ENCODE measurements around the gene NUDT1.
"Not testable (repeated sequence)": the region's sequence is repeated elsewhere in the genome, so short reads cannot be mapped to it uniquely, and the experiment has no call there.

The NUDT1 gene

GRCh38 chr7:2259480-2259879 is 17.5 kb downstream of the NUDT1 start:
- no peak for DNase-seq (ENCODE audit: low read depth, low spot score)
- H3K27ac ChIP-seq, result no peak overlapping the region

GRCh38 chr7:2260820-2261219 is 18.8 kb downstream of the NUDT1 start:
- no peak overlapping the region for H3K27ac ChIP-seq
- DNase-seq (ENCODE audit: low read depth, low spot score), result peak; percentile 37

GRCh38 chr7:2261611-2262010 is 19.6 kb downstream of the NUDT1 start:
- no peak overlapping the region for H3K27ac ChIP-seq
- no peak for DNase-seq (ENCODE audit: low read depth, low spot score)

GRCh38 chr7:2263176-2263575 is 21.1 kb downstream of the NUDT1 start:
- no peak overlapping the region for H3K27ac ChIP-seq
- no peak for DNase-seq (ENCODE audit: low read depth, low spot score)

- H3K27ac ChIP-seq, result no peak overlapping the region
- no peak for DNase-seq (ENCODE audit: low read depth, low spot score)
Measured at GRCh38 chr7:2264158-2264557, 22.1 kb downstream of the NUDT1 start.

GRCh38 chr7:2266911-2267310 is 24.9 kb downstream of the NUDT1 start:
- no peak overlapping the region for H3K27ac ChIP-seq
- no peak for DNase-seq (ENCODE audit: low read depth, low spot score)

- not testable (repeated sequence) for DNase-seq (ENCODE audit: low read depth, low spot score)
- peak overlapping the region; percentile 17 for H3K27ac ChIP-seq
Measured at GRCh38 chr7:2269089-2269990, 27.3 kb downstream of the NUDT1 start.

GRCh38 chr7:2269991-2270460 is 28.0 kb downstream of the NUDT1 start:
- peak overlapping the region; percentile 17 for H3K27ac ChIP-seq
- no peak for DNase-seq (ENCODE audit: low read depth, low spot score)

GRCh38 chr7:2270495-2270894 is 28.5 kb downstream of the NUDT1 start:
- DNase-seq (ENCODE audit: low read depth, low spot score), result no peak
- no peak overlapping the region for H3K27ac ChIP-seq

GRCh38 chr7:2271273-2272026 is 29.4 kb downstream of the NUDT1 start:
- H3K27ac ChIP-seq, result no peak overlapping the region

GRCh38 chr7:2272031-2272430 is 30.0 kb downstream of the NUDT1 start:
- DNase-seq (ENCODE audit: low read depth, low spot score), result no peak
- H3K27ac ChIP-seq, result no peak overlapping the region

More at GRCh38 chr7:2271273-2272026, 29.4 kb downstream of the NUDT1 start:
- no peak for DNase-seq (ENCODE audit: low read depth, low spot score)

GRCh38 chr7:2273866-2274265 is 31.8 kb downstream of the NUDT1 start:
- H3K27ac ChIP-seq, result no peak overlapping the region
- no peak for DNase-seq (ENCODE audit: low read depth, low spot score)

- no peak overlapping the region for H3K27ac ChIP-seq
- DNase-seq (ENCODE audit: low read depth, low spot score), result no peak
Measured at GRCh38 chr7:2274666-2275065, 32.6 kb downstream of the NUDT1 start.

- DNase-seq (ENCODE audit: low read depth, low spot score), result no peak
- no peak overlapping the region for H3K27ac ChIP-seq
Measured at GRCh38 chr7:2275101-2275500, 33.1 kb downstream of the NUDT1 start.

GRCh38 chr7:2276107-2276506 is 34.1 kb downstream of the NUDT1 start:
- H3K27ac ChIP-seq, result no peak overlapping the region
- DNase-seq (ENCODE audit: low read depth, low spot score), result no peak

- DNase-seq (ENCODE audit: low read depth, low spot score), result no peak
- no peak overlapping the region for H3K27ac ChIP-seq
Measured at GRCh38 chr7:2278026-2278425, 36.0 kb downstream of the NUDT1 start.

- H3K27ac ChIP-seq, result no peak overlapping the region
- no peak for DNase-seq (ENCODE audit: low read depth, low spot score)
Measured at GRCh38 chr7:2279896-2280295, 37.9 kb downstream of the NUDT1 start.

- no peak overlapping the region for H3K27ac ChIP-seq
- no peak for DNase-seq (ENCODE audit: low read depth, low spot score)
Measured at GRCh38 chr7:2280424-2280823, 38.4 kb downstream of the NUDT1 start.

- DNase-seq (ENCODE audit: low read depth, low spot score), result no peak
Measured at GRCh38 chr7:2281541-2281940, 39.5 kb downstream of the NUDT1 start.

GRCh38 chr7:2282185-2282751 is 40.2 kb downstream of the NUDT1 start:
- no peak for DNase-seq (ENCODE audit: low read depth, low spot score)
- no peak overlapping the region for H3K27ac ChIP-seq

More at GRCh38 chr7:2281541-2281940, 39.5 kb downstream of the NUDT1 start:
- H3K27ac ChIP-seq, result no peak overlapping the region

- no peak overlapping the region for H3K27ac ChIP-seq
Measured at GRCh38 chr7:2283074-2283473, 41.0 kb downstream of the NUDT1 start.

More at GRCh38 chr7:2283074-2283473, 41.0 kb downstream of the NUDT1 start:
- DNase-seq (ENCODE audit: low read depth, low spot score), result no peak

Data from epithelial cell of prostate (primary cell).